Activated T-cell treated with anti-CD3 and anti-CD28 coated beads, Interleukin-2, amount 50 U/mL, for 48 hours (primary cell): Measurements from ENCODE around the gene FTO.
"Not testable (repeated sequence)": the region's sequence is repeated elsewhere in the genome, so short reads cannot be mapped to it uniquely, and the experiment has no call there.

ENCODE experiments used
- DNase-seq, 2 experiments: peaks; one replicate each; pipeline ENCODE4 v3.0.0-alpha.2; 2020

Gene FTO

DNA sequence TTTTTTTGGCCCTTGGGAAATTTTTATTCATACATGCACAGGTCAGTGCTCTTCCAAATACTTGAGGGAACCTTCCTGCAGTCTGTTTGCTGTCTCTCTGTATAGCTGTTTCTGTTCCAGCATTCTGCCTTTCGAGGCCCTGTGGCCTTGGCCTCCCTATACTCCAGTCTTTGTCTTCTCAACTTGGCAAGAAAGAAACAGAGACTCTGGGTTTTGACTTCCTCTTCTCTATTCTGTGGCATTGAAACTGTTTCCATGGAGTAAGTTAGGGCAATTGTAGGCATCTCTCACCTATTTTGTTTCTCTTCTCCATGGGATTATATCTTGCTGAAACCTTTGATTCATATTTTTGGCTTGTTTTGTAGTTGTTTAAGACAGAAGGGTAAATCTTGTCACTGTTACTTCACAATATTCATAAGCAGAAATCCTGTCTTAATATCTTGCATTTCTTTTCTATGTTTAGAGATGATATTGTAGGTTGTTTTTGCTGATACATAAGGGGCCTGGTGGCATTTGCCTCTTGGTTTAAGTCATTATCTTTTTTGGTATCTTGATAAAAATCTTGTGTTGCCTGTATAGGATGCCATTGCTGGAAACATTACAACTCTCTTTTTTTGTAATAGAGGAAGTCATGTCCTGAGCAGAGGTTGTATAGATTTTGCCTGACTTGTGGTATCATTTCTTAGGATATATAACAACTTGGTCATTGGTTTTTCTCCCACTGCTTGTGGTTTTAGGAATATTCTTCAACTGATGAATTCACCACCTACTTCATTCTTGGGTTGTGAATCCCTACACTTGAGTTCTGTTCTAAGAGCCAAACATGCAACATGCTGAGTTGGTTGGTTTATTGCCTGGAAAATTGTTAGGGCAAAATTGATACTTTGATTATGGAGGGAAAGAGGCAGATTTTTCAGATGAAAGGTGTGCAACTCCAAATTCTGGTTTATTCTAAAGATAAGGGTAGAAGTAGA lies 168.6 kb downstream of the FTO start:
- DNase-seq, result no peak

DNA sequence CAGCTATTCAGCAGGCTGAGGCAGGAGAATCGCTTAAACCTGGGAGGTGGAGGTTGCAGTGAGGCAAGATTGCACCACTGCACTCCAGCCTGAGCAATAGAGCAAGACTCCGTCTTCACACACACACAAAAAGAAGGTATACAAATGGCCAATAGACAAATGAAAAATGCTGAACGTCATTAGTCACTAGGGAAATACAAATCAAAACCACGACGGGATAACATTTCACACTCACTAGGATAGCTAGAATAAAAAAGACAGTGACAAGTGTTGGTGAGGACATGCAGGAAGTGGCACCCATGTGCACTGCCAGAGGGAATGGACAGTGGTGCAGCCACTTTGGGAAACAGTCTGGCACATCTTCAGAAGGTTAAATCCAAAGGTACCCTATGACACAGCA lies 172.9 kb downstream of the FTO start:
- no peak for DNase-seq

DNA sequence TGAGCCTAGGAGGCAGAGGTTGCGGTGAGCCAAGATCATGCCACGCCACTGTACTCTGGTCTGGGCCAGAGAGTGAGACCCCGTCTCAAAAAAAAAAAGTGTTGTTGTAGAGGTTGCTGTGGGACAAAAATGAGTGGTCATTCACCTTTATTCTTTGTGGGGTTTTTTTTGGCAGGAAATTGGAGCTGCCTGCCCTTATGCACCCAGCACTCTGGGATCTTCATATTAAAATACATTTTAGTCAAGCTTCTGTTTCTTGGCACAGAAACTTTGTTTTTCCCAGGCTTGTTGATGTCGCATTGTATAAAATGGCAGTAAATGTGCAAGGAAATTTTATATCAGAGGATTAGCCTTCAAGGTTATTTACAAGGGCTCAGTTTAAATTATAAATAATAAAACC lies 174.3 kb downstream of the FTO start:
- no peak for DNase-seq

DNA sequence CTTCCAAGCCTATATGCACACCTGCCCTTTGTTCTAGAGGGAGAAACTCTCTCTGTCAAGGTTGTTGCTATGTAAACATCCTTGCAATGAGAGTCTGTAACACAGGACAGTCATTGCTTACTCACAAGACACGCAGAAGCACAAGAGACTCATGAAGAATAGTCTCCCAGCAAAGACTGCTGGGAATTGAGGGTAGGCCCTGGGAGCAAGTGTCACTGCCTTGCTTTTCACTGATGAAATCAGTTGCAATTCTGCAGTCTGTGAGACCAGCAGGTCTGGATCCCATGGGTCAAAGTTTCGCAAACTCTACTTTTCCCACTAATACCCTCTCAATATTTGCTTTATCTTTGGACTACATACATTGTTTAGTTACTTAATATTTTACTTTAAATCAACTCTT lies 177.4 kb downstream of the FTO start:
- DNase-seq, result no peak

DNA sequence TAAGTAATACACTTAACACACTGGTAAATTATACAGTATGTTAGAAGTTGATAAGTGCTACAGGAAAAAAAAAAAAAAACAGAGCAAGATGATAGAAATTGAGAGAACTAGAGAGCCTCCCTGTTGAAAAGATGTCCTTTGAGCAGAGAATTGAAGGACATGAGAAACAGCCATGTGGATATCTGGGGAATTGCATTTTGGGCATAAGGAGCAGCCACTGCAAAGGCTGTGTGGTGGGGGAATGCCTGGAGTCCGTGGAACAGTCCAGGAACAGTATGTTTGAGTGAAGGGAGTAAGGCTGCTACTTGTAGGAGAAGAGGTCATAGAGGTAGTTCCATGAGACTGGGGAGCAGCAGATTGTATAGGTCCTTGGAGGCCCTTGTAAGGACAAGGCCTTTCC lies 178.4 kb downstream of the FTO start:
- DNase-seq, result no peak

DNA sequence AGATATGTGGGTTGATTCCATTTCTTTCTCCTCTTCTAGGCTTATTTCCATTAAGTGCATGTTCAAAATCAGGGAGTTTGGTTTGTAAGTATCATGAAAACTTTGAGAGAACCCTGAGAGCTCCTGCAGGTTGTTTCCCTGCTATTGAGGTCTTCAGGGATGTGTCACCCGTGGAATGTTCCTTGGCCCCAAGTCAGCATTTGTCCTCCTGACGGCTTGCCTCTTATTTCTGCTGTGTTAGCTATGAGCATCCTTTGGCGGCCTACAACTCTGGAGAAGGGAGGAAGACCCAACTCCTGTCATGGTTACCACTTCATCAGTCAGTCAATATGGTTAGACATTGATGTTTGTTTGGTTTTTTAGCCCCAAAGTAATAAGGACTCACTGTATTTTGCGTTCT lies 180.8 kb downstream of the FTO start:
- no peak for DNase-seq

DNA sequence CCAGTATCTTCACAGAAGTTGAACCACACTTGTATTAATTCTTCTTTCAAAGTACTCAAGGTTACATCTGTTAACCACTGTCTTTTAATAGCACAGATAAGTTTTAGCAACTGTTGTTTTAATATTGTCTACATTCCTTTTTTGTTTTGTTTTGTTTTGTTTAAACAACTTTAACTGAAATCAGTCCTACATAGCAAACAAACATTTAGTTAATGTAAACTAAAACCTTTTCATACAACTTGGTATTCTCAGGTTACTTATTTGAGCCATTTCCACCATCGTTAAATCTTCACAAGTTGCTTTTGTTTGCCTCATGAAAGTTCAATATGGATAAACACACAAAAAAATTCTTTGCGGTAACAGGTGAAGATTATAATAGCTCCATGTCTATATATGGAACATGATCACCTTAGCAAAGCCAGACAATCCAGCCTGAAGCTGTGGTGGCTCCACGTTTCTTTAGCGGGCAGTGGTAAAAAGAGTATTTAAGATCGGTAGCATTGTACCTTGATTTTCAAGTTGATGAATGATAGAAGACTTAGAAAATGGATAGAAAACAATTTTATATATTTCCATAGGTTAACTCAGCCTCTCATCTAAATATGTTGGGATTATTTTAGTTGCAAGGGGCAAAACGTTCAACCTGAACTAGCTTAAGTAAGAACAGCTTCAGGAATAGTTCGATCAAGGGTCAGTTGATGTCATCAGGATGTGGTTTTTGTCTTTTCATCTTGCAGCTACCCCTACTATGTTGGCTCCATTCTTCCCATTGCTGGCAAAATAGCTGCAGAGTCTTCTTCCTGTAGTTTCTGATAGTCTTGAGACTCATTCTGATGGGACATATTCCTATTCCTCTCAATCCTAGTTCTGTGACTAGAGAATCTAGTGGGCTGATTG lies 182.8 kb downstream of the FTO start:
- no peak for DNase-seq

DNA sequence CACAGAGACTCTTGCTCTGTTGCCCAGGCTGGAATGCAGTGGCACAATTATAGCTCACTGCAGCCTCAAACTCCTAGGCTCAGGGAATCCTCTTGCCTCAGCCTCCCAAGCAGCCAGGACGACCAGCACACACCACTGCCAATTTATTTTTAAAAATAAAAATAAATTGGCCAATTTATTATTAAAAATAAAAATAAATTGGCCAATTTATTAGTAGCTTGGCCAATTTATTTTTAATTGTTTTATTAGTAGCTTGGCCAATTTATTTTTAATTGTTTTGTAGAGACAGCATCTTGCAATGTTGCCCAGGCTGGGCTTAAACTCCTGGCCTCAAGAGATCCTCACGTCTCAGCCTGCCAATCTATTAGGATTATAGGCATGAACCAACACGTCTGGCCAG lies 184.3 kb downstream of the FTO start:
- no peak for DNase-seq

DNA sequence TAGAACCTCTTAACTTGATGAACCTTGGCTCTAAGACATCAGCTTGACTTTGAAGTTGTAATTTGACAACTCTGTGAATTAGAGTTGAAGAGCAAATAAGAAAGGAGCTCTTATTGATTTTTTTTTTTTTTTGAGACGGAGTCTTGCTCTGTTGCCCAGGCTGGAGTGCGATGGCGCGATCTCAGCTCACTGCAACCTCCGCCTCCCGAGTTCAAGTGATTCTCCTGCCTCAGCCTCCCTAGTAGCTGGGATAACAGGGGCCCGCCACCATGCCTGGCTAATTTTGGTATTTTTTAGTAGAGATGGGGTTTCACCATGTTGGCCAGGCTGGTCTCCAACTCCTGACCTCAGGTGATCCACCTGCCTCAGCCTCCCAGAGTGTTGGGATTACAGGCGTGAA lies 186.9 kb downstream of the FTO start:
- DNase-seq, result not testable (repeated sequence)

DNA sequence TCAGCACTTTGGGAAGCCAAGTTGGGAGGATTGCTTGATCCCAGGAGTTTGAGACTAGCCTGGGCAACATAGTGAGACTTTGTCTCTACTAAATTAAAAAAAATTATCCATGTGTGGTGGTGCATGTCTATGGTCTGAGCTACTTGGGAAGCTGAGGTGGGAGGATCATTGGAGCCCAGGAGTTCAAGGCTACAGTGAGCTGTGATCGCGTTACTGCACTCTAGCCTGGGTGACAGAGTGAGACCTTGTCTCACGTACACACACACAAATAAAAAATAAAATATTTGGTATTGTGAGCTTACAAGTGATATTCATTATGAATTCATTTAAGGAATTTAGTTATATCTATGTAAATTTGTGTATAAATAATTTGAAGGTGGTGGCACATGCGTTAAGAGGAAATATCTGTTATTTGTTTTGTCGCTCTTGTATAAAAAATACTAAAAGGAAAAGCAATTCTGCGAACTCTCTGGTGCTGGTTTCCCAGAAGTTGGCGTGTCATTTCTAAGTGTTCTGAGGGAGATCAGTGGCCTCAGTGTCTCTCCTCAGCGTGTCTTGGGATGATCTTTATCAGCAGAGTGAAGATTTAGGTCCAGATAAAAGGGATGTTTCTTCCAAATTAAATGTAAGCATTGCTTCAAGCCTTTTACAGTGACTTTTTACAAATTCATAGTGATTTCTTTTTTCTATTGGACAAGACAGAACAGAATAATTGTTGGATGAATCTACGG lies 187.6 kb downstream of the FTO start:
- DNase-seq, result no peak

DNA sequence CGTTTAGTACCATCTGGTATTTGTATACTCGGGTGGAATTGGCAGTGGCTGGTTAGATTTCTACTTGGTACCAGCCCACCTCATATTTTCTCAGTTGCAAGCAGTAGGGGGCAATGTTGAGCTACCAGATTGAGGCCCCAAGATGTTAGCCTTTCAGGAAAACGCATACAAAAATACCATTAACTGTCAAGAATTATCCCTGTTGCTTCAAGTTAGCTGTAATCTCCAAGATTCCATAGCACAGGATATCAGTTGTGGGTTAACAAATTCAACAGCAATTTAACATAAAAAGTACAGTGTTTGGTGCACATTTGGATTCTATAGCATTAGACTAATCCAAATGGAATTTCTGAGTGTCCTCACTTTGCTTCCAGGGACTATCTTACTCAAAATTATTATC lies 188.2 kb downstream of the FTO start:
- DNase-seq, result peak; percentile 44 to 58

DNA sequence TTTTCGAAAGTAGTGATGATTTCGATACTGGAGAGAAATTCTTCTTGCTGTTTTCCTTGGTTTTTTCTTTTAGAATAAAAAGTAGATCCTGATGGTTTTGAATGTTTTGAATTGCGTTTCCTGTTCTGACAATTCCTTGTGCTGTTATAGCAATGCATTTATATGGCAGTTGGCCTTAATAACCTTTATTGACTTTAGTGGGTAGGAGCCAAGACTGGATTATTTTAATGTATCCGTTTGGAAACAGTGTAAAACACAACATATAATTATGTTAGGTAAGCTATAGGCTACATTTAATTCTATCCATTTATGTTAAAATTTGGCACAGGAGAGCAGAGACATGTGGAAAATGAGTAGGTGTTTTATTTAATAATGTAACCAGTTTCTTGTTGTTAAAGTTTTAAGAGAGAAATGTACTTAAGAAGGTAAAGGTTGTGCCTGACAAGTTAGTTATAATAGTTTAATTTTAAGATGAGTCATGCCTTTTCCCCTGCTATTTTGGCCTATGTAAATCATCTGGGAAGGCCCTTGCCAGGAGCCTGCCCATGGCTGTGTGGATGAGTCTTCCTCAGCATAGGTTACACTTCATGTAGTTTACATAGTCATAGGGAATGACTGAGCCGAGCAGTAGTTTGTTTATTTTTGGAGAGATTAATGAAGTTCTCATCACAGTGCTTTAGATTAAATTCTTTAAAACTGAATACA lies 189.9 kb downstream of the FTO start:
- no peak for DNase-seq

DNA sequence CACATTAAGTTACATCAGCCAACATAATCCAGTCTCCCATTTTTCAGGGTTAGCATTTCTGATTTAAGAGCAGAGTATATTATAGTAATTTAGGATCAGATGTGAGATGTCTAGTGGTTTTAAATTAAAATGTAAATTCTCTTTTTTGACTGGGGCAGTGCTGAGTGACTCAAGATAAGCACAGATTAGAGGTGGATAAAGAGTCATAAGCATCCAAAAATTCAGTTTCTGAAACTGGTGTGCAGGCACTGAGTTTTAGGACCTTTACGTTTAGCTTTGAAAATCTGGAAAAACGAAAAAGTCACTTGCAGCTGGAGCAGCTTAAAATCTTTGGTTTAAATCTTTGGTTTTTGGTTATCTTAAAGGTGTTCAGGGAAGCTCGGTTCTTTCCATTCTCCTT lies 190.7 kb downstream of the FTO start:
- no peak for DNase-seq

DNA sequence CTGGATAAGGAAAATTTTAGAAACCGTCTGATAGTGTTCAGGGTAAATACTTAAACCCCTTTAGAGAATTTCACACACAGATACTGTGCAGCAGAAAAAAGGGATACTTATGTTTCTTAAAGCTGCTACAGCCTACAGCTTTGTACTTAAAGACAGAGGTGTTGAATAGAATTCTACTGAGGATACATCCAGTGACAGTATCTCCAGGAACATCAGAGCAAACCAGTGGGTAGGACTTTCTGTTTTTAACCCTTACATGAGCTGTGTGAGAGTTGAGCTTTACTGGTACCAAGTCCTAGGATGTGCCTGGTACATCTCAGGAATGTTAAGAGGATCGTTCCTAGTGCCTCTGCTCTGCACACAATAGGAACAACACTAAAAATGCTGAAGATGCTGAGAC lies 191.5 kb downstream of the FTO start:
- DNase-seq, result no peak

DNA sequence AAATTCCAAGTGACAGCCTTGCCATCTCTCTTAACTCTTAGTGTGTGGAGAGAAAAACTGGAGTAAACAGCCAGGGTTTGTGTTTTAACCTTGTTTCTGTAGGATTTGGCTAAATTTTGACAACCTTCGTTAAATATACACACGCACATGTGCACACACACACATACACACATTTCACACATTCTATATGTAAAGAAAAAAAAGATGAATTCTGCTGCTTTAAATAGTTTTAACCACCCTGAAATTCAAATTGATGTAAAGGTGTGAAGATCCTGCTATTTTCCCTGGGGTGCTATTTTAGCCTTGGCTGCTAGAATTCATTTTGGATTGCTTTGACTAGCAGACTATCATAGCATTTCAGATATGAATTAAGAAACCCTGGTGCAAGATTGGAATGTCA lies 191.9 kb downstream of the FTO start:
- no peak for DNase-seq

DNA sequence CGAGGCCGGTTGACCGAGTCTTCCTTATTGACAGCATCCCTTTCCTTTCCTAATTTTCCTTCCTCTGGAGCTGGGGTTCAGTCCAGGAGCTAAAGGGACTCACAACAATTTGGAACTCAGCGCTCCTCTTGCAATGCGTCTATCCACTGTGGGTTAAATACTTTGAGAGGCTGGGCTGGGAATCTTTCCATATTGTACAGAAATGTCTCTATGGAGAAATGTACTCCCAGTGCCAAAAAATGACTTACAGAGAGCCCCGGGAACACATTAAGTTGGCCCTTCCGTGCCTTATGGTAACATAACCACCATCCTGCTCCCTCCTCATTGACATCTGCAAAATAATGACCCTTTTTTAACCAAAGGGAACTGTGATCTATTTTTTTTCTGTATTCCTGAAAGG lies 192.8 kb downstream of the FTO start:
- DNase-seq, result no peak

DNA sequence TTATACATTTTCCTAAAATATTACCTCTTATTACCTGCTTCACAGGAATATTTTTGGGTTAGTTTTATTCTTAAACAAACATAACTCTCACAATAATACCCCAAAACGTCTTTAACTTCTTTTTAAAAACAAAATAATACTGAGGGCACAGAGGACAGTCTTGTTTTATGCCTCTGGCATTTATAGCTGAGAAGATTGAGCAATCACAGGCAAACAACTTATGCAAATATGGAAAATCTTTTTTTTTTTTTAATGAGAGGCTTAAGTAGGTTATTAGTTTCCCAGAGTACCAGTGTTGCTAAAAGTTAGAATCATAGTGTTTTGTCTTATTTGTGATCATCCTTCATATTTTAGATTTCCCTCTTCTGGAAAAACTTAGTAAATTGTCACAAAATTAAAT lies 195.0 kb downstream of the FTO start:
- DNase-seq, result no peak

DNA sequence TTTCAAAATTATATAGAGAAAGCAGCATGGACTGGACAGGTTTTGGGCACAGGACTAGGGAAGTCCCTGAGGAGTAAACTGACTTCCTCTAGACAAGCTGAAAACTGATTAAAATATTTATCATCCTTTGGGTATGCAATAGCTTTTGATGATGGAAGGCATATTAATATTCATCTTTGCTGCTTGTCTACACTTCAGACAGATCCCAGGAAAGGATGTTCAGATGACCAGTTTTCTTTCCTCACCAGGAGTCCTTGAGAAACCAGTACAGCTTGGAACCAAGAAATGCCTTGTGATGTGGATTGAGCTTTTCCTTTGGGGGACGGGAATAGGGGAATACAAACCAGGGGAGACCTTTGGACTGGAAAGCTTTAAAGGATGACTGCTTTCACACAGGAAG lies 195.5 kb downstream of the FTO start:
- DNase-seq, result no peak

DNA sequence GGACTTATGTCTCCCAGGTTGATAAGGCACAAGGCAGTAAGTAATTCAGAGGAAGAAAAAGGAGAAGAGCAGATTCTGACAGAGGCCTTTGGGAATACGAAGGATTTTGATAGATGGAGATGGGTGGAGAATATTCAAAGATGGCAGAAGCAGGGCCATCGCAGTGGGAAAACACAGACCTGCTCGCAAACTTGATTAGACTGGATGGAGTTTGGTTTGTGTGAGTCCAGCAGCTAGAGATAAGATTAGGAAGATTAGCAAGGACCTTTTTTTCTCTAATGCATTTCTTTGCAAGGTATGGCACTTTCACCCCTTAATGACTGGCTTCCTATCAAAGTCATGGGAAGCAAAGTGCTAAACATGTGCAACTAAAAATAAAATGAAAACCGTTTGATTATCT lies 196.7 kb downstream of the FTO start:
- no peak for DNase-seq

DNA sequence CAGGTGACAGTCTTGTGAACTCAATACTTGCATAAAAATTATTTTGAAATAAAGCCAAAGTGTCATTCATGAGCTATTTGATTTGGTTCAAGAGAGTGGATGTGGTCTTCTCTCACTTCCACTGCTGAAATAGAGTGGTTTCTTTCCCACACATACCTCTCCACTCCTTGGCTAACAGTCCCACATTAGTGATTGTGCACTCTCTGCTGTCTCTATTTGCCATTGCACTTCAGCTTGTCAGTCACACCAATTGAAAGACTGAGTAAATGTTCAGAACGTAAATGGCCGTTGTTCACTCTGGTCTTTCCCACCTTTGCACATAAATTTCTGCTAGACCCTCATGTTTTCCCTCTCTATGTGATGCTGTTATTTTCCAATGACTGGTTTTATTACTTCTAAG lies 197.5 kb downstream of the FTO start:
- no peak for DNase-seq

DNA sequence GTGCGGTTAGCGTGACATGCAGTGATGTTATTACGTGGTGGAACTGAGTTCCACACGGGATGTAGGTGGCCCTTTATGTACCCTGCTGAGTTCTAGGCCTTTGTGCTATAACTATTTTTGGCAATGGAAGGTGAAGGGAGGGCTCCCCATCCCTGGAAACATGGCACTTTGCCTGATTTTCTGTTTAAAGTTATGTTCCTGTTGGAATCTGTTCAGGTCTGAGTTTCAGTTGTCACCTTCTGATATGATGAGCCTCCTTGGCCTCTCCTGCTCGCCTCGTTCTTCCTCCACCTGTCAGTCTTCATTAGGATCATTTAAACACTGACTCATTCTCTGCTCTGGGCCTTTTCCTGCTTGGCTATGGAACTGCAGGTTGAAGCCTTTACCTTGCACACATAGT lies 200.6 kb downstream of the FTO start:
- DNase-seq, result no peak

DNA sequence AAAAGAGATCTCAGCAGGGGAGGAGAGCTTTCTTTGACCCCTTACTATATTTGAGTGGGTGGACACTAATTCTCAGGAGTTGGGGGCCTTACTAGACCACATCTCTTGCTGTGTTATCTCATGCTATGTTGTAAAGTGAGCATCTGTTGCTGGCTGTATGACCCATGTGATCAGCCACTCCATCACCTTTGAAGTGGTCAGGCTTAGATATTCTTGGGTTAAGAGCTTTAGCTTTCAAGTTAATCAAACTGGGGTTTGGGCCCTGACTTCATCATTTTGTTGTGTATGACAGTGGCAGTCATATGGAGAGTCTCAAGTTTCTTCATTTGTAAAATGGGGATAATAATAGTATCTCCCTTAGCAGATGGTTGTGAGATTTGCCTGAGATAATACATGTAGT lies 201.1 kb downstream of the FTO start:
- DNase-seq, result no peak

DNA sequence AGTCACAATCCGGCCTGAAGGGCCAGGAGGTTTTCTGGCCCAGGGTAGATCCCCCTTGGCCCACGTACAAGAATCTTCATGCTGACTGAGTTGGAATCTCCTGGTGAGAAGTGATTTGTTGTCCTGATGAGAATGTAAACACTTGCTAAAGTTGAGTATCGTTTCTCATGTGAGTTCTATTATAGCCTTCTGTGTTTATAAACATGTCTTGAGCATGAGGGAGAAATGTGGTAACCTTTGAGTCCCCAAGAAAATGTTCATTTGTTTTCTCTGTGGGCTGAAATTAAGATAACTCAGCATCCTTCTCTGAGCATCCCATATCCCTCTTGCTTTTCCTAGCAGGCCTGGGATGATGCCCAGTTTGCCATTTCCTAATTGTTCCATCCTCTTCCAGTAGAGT lies 204.8 kb downstream of the FTO start:
- DNase-seq, result no peak
